Glomerular visceral epithelial cell (primary cell): ENCODE measurements around the gene TP53TG3F.
"Not testable (repeated sequence)": the region's sequence is repeated elsewhere in the genome, so short reads cannot be mapped to it uniquely, and the experiment has no call there.

Experiments
- DNase-seq: peaks from one replicate; pipeline ENCODE4 v3.0.0-alpha.2; 2016; ENCODE audit errors: extremely low spot score

Gene TP53TG3F, protein sequence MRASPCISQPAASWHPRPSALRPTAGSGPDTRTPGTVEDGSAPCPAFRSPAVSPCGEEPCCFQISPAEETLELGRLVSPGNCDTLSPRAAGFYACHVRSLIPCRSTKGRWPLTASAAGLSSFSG

DNA sequence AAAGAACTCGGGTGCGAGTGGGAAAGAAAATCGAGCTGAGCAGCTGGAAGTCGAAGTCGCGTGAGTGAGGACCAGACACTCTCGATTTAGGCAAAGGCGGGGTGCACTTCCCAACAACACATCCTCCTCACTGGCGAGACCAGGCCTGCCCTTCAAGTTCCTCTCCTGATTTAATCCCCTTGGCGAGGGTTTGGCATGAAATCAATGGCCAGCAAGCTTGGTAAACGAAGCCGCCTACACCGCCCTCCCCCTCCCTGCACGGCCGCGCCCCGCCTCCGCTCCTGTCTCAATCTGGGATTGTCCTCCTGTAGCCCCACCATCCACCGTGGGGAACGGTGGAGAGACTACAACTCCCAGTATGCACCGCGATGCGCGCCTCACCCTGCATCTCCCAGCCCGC, at the start of gene TP53TG3F:
Gene TP53TG3F (plus strand): TSS at position 301 of the 400 bp plus-strand sequence. CDS start 68 bp downstream, at position 369.
- DNase-seq, result not testable (repeated sequence)

DNA sequence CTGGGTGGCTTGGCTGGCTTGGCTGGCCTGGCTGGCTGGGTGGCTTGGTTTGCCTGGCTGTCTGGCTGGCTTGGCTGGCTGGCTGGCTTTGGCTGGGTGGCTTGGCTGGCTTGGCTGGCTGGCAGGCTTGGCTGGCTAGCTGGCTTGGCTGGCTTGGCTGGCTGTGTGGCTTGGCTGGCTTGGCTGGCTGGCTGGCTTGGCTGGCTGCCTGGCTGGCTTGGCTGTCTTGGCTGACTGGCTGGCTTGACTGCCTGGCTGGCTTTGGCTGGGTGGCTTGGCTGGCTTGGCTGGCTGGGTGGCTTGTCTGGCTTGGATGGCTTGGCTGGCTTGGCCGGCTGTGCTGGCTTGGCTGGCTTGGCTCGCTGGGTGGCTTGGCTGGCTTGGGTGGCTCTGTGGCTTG, 32.2 kb downstream of the TP53TG3F start:
- not testable (repeated sequence) for DNase-seq

DNA sequence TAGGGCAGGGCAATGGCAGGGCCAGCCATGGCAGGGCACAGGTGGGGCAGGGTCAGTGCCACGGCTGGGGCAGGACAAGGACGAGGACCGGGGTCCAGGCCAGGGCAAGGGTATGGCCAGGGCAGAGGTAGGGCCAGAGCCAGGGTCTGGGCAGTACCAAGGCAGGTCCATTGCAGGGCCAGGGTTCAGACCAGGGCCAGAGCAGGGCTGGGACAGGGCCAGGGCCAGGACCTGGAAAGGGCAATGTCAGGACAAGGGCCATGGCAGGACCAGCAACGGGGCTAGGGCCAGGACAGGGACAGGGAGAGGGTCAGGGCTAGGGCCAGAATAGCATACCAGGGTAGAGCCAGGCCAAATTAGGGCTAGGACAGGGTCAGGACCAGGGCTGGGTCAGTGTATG, 47.8 kb downstream of the TP53TG3F start:
- not testable (repeated sequence) for DNase-seq

DNA sequence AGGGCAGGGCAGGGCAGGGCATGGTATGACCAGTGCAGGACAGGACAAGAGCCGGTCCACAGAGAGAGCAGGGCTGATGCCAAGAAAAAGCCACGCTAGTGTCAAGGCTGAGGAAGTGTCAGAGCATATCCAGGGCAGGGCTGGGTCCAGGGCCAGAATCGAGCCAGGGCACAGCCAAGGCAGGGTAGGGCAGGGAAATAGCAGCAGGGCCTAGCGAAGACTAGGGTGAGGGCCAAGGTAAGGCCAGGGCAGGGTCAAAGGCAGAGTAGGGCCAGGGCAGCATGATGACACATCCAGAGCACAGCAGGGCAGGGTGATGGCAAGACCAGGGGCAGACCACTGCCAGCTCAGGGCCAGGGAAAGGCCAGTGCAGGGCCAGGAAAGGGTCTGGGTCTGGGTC, 49.7 kb downstream of the TP53TG3F start:
- not testable (repeated sequence) for DNase-seq

DNA sequence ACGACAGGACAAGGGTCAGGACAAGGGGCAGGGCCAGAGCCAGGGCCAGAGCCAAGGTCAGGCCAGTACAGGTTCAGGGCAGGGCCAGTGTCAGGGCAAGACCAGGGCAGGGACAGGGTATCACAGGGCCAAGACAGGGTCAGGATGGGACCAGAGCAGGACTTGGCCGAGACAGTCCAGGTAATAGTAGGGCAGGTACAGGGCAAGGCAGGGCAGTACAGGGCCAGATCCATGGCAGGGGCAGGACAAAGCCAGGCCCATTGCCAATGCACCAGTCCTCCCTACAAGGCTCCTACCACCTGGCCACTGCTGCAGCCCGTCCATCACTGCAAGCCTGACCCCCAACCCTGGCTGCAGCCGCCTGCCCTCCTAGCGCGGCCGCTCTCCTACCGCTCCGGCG, 50.5 kb downstream of the TP53TG3F start:
- DNase-seq, result not testable (repeated sequence)
